COR-L47 (cell line): ENCODE results near the gene PRLR.

Experiments
- DNase-seq: peaks from one replicate; lab custom pipeline; 2025; lab: John Stamatoyannopoulos, UW

Gene PRLR

GRCh38 chr5:35159370-35159742 is 70.9 kb downstream of the PRLR start:
- no peak for DNase-seq

GRCh38 chr5:35158622-35159369 is 71.5 kb downstream of the PRLR start:
- no peak for DNase-seq

- DNase-seq, result no peak
These were observed 72.1 kb downstream of the PRLR start for GRCh38 chr5:35158204-35158603.

- no peak for DNase-seq
These were observed 76.8 kb downstream of the PRLR start for GRCh38 chr5:35153375-35153932.

- no peak for DNase-seq
These were observed 77.6 kb downstream of the PRLR start for GRCh38 chr5:35152733-35153132.

GRCh38 chr5:35151146-35151920 is 79.0 kb downstream of the PRLR start:
- DNase-seq, result no peak

GRCh38 chr5:35149041-35149440 is 81.2 kb downstream of the PRLR start:
- no peak for DNase-seq

- DNase-seq, result no peak
These were observed 83.9 kb downstream of the PRLR start for GRCh38 chr5:35146406-35146805.

- no peak for DNase-seq
These were observed 84.5 kb downstream of the PRLR start for GRCh38 chr5:35145691-35146317.

- no peak for DNase-seq
These were observed 85.3 kb downstream of the PRLR start for GRCh38 chr5:35145012-35145411.

GRCh38 chr5:35143841-35144240 is 86.4 kb downstream of the PRLR start:
- DNase-seq, result no peak

- DNase-seq, result no peak
These were observed 88.5 kb downstream of the PRLR start for GRCh38 chr5:35141739-35142138.

GRCh38 chr5:35138232-35138631 is 92.1 kb downstream of the PRLR start:
- DNase-seq, result no peak

GRCh38 chr5:35136386-35136785 is 93.9 kb downstream of the PRLR start:
- no peak for DNase-seq

- DNase-seq, result no peak
These were observed 95.0 kb downstream of the PRLR start for GRCh38 chr5:35135239-35135700.

- DNase-seq, result no peak
These were observed 95.8 kb downstream of the PRLR start for GRCh38 chr5:35134278-35135030.

- no peak for DNase-seq
These were observed 97.1 kb downstream of the PRLR start for GRCh38 chr5:35133186-35133585.

- no peak for DNase-seq
These were observed 98.6 kb downstream of the PRLR start for GRCh38 chr5:35131723-35132122.

GRCh38 chr5:35129921-35130485 is 100.3 kb downstream of the PRLR start:
- DNase-seq, result no peak

- no peak for DNase-seq
These were observed 101.0 kb downstream of the PRLR start for GRCh38 chr5:35129276-35129675.

- no peak for DNase-seq
These were observed 103.3 kb downstream of the PRLR start for GRCh38 chr5:35127006-35127405.

GRCh38 chr5:35125746-35126145 is 104.5 kb downstream of the PRLR start:
- DNase-seq, result no peak
